ENCODE measurements around the gene SGCB. TPM values are rescaled to one million over a fixed set of nuclear protein-coding genes. Genes with fewer than 3 reads are reported as not detected.

The SGCB gene
- total RNA-seq, 1 donor from 2014 or later, result 7.6 TPM

DNA sequence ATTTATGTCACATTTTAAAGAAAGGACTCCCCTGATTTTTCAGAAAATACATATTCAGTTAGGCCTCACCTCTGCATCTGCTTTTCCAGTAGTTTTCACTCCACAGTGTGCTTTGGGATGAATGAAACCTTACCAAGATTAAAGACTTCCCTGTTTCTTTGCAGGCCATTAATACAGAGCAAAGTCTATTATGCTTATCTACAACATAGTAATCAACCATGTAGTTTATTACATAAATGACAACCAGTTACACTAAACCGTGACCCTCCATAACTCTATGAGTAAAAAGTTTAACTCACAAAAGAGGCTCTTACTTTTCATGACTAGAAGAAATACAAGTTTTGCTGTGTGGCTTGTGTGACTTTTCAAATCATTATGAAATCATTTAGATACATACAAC lies 20.3 kb downstream of the SGCB start:
- no peak for FAIRE-seq
- no peaks in the 10 kb centered on the region for H3K27me3 ChIP-seq (ENCODE audit: control insufficient read depth, insufficient read depth, low read length)
- H3K4me3 ChIP-seq (ENCODE audit: low read depth, low read length), result no peak overlapping the region
- no peak for DNase-seq (ENCODE audit: low read depth)
- H3K36me3 ChIP-seq (ENCODE audit: control insufficient read depth, insufficient read depth, low read length), result no peaks in the 10 kb centered on the region
- TF ChIP-seq, protein P1, sequence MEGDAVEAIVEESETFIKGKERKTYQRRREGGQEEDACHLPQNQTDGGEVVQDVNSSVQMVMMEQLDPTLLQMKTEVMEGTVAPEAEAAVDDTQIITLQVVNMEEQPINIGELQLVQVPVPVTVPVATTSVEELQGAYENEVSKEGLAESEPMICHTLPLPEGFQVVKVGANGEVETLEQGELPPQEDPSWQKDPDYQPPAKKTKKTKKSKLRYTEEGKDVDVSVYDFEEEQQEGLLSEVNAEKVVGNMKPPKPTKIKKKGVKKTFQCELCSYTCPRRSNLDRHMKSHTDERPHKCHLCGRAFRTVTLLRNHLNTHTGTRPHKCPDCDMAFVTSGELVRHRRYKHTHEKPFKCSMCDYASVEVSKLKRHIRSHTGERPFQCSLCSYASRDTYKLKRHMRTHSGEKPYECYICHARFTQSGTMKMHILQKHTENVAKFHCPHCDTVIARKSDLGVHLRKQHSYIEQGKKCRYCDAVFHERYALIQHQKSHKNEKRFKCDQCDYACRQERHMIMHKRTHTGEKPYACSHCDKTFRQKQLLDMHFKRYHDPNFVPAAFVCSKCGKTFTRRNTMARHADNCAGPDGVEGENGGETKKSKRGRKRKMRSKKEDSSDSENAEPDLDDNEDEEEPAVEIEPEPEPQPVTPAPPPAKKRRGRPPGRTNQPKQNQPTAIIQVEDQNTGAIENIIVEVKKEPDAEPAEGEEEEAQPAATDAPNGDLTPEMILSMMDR (IDR thresholded peaks at IDR 0.05; ENCODE audit: insufficient read depth, low read length, severe bottlenecking), result no peak

- TF ChIP-seq, protein P1 (IDR thresholded peaks at IDR 0.05; ENCODE audit: insufficient read depth, low read length, severe bottlenecking), result no peak
- DNase-seq (ENCODE audit: low read depth) (no peak), FAIRE-seq (no peak)
- H3K36me3 ChIP-seq (ENCODE audit: control insufficient read depth, insufficient read depth, low read length), result no peaks in the 10 kb centered on the region
- H3K4me3 ChIP-seq (ENCODE audit: low read depth, low read length), result no peak overlapping the region
- H3K27me3 ChIP-seq (ENCODE audit: control insufficient read depth, insufficient read depth, low read length), result no peaks in the 10 kb centered on the region
Observed at GRCh38 chr4:52016981-52017380, 21.1 kb downstream of the SGCB start.

GRCh38 chr4:52015366-52015765 lies 22.7 kb downstream of the SGCB start:
- no peaks in the 10 kb centered on the region for H3K27me3 ChIP-seq (ENCODE audit: control insufficient read depth, insufficient read depth, low read length)
- DNase-seq (ENCODE audit: low read depth), result no peak
- no peaks in the 10 kb centered on the region for H3K36me3 ChIP-seq (ENCODE audit: control insufficient read depth, insufficient read depth, low read length)
- FAIRE-seq, result no peak
- TF ChIP-seq, protein P1 (IDR thresholded peaks at IDR 0.05; ENCODE audit: insufficient read depth, low read length, severe bottlenecking), result no peak
- H3K4me3 ChIP-seq (ENCODE audit: low read depth, low read length), result no peak overlapping the region

- H3K4me3 ChIP-seq (ENCODE audit: low read depth, low read length), result no peak overlapping the region
- no peaks in the 10 kb centered on the region for H3K27me3 ChIP-seq (ENCODE audit: control insufficient read depth, insufficient read depth, low read length)
- DNase-seq (ENCODE audit: low read depth) (no peak), FAIRE-seq (no peak)
- no peaks in the 10 kb centered on the region for H3K36me3 ChIP-seq (ENCODE audit: control insufficient read depth, insufficient read depth, low read length)
- TF ChIP-seq, protein P1 (IDR thresholded peaks at IDR 0.05; ENCODE audit: insufficient read depth, low read length, severe bottlenecking), result no peak
Observed at GRCh38 chr4:52014903-52015302, 23.2 kb downstream of the SGCB start.

- no peaks in the 10 kb centered on the region for H3K36me3 ChIP-seq (ENCODE audit: control insufficient read depth, insufficient read depth, low read length)
- TF ChIP-seq, protein P1 (IDR thresholded peaks at IDR 0.05; ENCODE audit: insufficient read depth, low read length, severe bottlenecking), result no peak
- FAIRE-seq (no peak), DNase-seq (ENCODE audit: low read depth) (no peak)
- no peak overlapping the region for H3K4me3 ChIP-seq (ENCODE audit: low read depth, low read length)
- no peaks in the 10 kb centered on the region for H3K27me3 ChIP-seq (ENCODE audit: control insufficient read depth, insufficient read depth, low read length)
Observed at GRCh38 chr4:52012651-52013050, 25.4 kb downstream of the SGCB start.

DNA sequence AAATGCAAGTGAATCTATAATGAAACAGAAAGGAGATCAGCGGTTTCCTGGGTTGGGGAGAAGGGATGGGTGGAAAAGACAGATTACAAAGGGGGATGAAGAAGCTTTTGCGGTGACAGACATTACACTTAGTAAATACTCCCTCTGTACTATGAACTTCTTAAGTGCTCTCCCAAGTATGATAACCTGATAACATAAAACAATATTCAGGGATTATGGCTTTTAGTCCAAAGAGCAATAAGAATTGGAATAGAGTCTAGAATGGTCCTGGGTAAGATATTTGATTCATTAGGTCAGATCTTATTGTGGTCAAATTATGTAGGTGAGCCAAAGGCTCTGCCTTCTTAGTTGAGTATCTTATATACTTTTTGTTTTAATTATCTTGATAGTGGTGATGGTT lies 27.1 kb downstream of the SGCB start:
- Histone ChIP-seq H3K27me3 (ENCODE audit: control insufficient read depth, insufficient read depth, low read length) (no peaks in the 10 kb centered on the region), H3K36me3 (ENCODE audit: control insufficient read depth, insufficient read depth, low read length) (no peaks in the 10 kb centered on the region), H3K4me3 (ENCODE audit: low read depth, low read length) (no peak overlapping the region)
- DNase-seq (ENCODE audit: low read depth) (no peak), FAIRE-seq (no peak)
- TF ChIP-seq, protein P1 (IDR thresholded peaks at IDR 0.05; ENCODE audit: insufficient read depth, low read length, severe bottlenecking), result no peak

All from bronchial epithelial cell (primary cell).